Body of pancreas (tissue), 4 donors: ENCODE results near the gene NDC1.
"Not testable (repeated sequence)": the region's sequence is repeated elsewhere in the genome, so short reads cannot be mapped to it uniquely, and the experiment has no call there.

Experiments
- CTCF ChIP-seq, 7 experiments: fragments of 450-650 bp in 4 of 7; fragments of 200-600 bp in 3 of 7; sonication (generic) in 3 of 7; IDR thresholded peaks; one replicate each; pipeline ENCODE4 v1.5.1; 2016 to 2019; ENCODE audit warnings: antibody characterized with exemption in 7 of 7
- POLR2A ChIP-seq, 3 donors: fragments of 450-650 bp; IDR thresholded peaks; one replicate each; pipeline ENCODE4 v1.6.1; 2016; ENCODE audit warnings: antibody characterized with exemption in 3 of 3, mild to moderate bottlenecking in 2 of 3

- TF ChIP-seq CTCF, POLR2A (IDR thresholded peaks at IDR 0.05): not testable (repeated sequence)
These were observed 77.6 kb downstream of the NDC1 start for GRCh38 chr1:53760497-53760896.
